Stimulated activated CD8-positive, alpha-beta memory T cell treated with anti-CD3 and anti-CD28 coated beads, Interleukin-4, amount 100 ng/mL, for 24 hours (primary cell): ENCODE measurements around the gene SFN.
"Not testable (repeated sequence)": the region's sequence is repeated elsewhere in the genome, so short reads cannot be mapped to it uniquely, and the experiment has no call there.

Experiments used
- DNase-seq: peaks from one replicate; pipeline ENCODE4 v3.0.0-alpha.2; 2020; ENCODE audit warnings: low read depth

Gene SFN

GRCh38 chr1:26862781-26863684 lies at the start of gene SFN:
TSS of gene SFN (plus strand) at chr1:26863149. CDS start at chr1:26863213, 64 bp downstream.
- DNase-seq = peak; percentile 5

- no peak for DNase-seq
Measured at GRCh38 chr1:26814377-26814776, 48.6 kb upstream of the SFN start.

- DNase-seq = no peak
Measured at GRCh38 chr1:26814893-26815292, 48.1 kb upstream of the SFN start.

- DNase-seq = no peak
Measured at GRCh38 chr1:26820784-26821269, 42.1 kb upstream of the SFN start.

GRCh38 chr1:26822737-26823395 lies 40.1 kb upstream of the SFN start:
- no peak for DNase-seq

- DNase-seq = no peak
Measured at GRCh38 chr1:26824731-26825130, 38.2 kb upstream of the SFN start.

GRCh38 chr1:26826261-26827105 lies 36.5 kb upstream of the SFN start, which contains the start of gene ZDHHC18:
TSS of gene ZDHHC18 (plus strand) at chr1:26826688. CDS start at chr1:26826805, 117 bp downstream.
- peak; percentile 54 for DNase-seq

- DNase-seq = no peak
Measured at GRCh38 chr1:26827106-26827604, 35.8 kb upstream of the SFN start.

- no peak for DNase-seq
Measured at GRCh38 chr1:26827663-26828062, 35.3 kb upstream of the SFN start.

GRCh38 chr1:26828411-26828991 lies 34.4 kb upstream of the SFN start:
- DNase-seq = no peak

- DNase-seq = no peak
Measured at GRCh38 chr1:26829184-26829911, 33.6 kb upstream of the SFN start.

GRCh38 chr1:26831059-26831458 lies 31.9 kb upstream of the SFN start:
- DNase-seq = no peak

- no peak for DNase-seq
Measured at GRCh38 chr1:26831546-26832248, 31.3 kb upstream of the SFN start.

- no peak for DNase-seq
Measured at GRCh38 chr1:26832249-26832960, 30.5 kb upstream of the SFN start.

GRCh38 chr1:26833432-26834405 lies 29.2 kb upstream of the SFN start:
- peak; percentile 73 for DNase-seq

GRCh38 chr1:26837665-26838064 lies 25.3 kb upstream of the SFN start:
- not testable (repeated sequence) for DNase-seq

GRCh38 chr1:26838474-26839338 lies 24.2 kb upstream of the SFN start:
- peak; percentile 31 for DNase-seq
